Left lobe of liver (tissue), 2 donors: ENCODE results near the gene LRTM2. TPM values are rescaled to one million over a fixed set of nuclear protein-coding genes. Genes with fewer than 3 reads are reported as not detected.

Experiments used
- ATAC-seq: fragments of 200-7000 bp; cut with Tn5 transposase; one replicate; pipeline ENCODE4 v1.9.1; 2020; ENCODE audit warnings: mild to moderate bottlenecking, moderate library complexity
- DNase-seq: peaks from one replicate; pipeline ENCODE4 v3.0.0-alpha.2; 2020; ENCODE audit warnings: low spot score
- total RNA-seq: library from RNA; stranded (reverse); gene quantifications from one replicate; pipeline ENCODE4 v1.2.1, GENCODE V29; 2021
- donor health status: DM: no; HTN: no; CAD: no; lungs with moderate emphysema.
- donor health status: DM: no; HTN: yes; CAD: no.

The LRTM2 gene
- total RNA-seq, 1 donor from 2014 or later = not detected

- ATAC-seq = no peak
These were observed 59.3 kb downstream of the LRTM2 start for GRCh38 chr12:1879633-1880032.

DNA sequence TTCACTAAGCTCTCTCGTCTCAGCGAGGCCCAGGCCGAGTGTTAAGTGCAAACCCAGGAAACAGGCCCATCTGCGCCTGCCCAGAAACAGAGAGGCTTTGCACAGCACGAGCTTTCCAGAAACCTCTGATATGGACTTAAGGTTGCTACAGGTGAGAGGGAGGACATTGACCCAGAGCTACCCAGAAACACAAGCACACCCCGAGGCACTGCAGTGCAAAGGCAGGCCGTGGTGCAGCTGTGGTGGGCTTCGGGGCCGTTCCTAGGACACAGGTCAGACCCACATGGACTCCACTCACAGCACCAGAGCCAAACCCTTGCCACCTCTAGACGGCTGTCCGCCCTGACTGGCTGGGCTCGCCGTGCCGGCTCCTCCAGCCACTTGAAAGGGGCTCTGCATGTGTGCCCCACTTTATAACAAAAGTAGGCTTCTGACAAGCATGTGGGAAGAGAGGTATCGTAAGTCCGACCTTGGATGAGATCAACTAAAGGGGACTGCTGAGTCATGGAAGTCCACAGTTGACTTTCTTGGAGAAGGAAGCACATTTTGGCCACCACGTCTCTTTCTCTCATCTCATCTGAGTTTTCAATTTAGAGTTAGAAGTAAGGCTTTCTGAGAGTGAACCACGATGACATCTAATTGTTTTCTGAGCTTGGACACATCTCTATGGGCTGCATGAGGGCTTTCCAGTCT, 59.9 kb downstream of the LRTM2 start:
- ATAC-seq = no peak
- peak; percentile 35 for DNase-seq

More at GRCh38 chr12:1879633-1880032, 59.3 kb downstream of the LRTM2 start:
- peak; percentile 23 for DNase-seq

DNA sequence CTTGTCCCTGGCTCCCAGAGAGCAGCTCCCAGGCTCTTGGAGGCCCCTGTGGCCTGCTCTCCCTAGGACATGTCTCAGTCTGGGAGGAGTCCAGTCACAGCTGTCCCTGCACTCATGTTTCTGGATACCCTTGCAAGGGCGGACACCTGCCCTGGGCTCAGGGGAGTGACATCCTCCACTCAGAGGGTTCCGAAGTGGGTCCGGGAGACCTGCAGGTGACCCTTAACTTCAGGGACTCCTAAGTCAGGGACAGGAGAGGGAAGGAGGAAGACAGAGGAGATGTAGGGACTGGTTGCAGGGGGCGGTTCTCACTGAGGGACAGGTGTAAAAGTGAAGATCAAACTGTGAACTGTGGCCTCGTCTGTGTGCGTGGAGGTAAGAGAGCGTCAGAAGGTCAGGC, 60.5 kb downstream of the LRTM2 start:
- no peak for ATAC-seq
- DNase-seq = peak; percentile 38

GRCh38 chr12:1881301-1881700, 60.9 kb downstream of the LRTM2 start:
- ATAC-seq = no peak
- DNase-seq = peak; percentile 31

DNA sequence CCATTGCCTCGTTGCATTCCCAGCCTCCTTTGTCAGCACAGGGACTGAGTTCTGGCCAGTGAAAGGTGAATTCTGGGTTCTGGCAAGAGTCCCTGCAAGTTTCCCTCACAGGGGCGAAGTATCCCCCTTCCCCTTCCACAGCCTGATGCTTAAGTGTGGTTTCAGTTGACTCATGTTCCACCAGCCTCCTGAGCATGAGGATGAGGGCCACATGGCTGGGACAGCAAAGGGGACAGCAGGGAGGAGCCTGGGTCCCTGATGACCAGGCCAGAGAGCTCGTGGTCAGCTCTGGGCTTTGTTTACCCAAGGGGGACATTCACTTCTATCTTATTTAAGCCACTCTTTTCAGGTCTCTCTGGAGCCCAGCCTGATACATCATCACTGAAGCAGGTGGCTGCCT, 61.6 kb downstream of the LRTM2 start:
- no peak for DNase-seq
- no peak for ATAC-seq

DNA sequence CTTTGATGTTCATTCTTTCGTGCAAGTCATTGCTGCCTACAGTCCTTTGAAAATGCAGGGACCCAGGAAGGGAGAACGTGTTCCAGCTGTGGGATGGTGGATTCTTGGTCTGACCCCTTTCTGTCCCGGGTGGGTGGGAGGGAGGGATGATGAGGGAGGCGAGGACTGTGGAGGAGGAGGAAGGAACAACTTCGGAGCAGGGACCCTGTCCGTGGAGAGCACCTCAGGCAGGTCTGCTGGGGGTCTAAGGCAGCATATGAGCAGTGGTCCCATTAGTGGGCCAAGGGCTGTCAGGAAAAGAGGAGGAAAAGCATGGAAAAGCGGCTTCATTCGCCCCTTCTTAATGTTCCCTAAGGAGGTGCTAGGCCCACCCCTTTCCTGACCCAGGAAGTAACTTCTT, 62.0 kb downstream of the LRTM2 start:
- DNase-seq (no peak), ATAC-seq (no peak)

DNA sequence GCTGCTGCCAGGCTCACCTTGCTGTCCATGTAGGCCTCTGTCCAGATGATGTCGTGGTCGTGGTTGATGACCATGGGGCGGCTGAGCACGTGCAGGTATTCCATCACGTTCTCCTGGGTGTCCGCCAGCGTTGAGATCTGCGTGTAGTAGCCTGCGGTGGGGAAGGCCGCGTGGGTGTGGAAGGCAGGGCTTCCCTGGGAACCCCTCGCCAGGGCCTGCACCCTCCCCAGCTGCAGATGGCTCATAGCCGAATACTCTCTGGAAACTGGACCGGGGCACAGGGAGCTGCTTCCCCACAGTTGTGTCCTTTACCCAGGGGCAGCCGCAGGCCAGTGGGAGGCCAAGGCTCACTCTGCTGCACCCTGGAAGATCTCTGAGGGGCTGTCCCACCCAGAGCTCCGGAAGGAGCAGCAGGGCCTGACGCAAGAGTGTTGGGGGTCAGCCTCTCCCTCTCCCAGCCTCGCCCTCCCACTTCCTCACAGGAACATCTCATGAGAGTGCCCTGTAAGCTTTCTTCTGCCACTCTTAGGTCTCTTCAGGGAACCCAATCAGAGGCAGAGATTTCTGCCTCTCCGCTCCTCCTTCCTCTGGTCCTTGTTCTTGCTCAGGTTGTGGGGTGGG, 62.6 kb downstream of the LRTM2 start:
- peak; percentile 35 for DNase-seq
- no peak for ATAC-seq

- ATAC-seq (no peak), DNase-seq (peak; percentile 26)
These were observed 63.1 kb downstream of the LRTM2 start for GRCh38 chr12:1883513-1883912.

- no peak for ATAC-seq
- peak; percentile 34 for DNase-seq
These were observed 64.3 kb downstream of the LRTM2 start for GRCh38 chr12:1884651-1885050.

GRCh38 chr12:1885082-1885596, 64.8 kb downstream of the LRTM2 start:
- ATAC-seq (no peak), DNase-seq (peak; percentile 22)

DNA sequence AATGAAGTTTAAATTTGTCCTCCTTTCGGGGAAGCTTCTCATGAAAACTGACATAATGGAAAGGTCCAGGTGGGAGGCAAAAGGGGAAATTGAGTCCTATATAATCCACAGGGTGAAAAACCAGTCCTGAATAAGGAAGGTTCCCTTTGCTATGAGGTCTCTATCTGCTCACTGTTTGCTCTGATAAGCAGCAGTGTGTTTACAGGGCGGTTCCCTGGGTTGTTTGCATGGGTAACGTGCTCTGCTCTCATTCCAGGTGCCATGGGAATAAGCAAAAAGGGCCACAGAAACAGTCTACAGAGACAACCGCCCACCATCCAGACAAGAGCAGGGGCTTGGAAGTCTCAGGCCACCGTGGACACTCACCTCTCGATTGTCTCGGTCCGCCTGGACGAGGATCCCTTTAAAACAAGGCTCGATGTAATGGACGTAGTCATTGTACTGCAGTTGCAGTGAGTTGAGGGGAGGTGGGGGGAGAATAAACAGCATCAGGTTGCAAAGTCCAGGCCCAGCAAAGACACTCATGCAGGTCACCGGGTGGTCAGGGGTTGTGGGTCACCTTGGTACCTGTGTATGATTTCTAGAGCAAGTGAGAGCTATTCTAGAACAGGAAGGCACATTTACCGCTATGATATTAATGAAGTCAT, 65.4 kb downstream of the LRTM2 start:
- no peak for ATAC-seq
- no peak for DNase-seq

Other genes with a start within 250 kb of the LRTM2 start
- gene FBXL14, start 226.0 kb upstream of the LRTM2 start, total RNA-seq = 7.3 TPM
- gene WNT5B, start 191.3 kb upstream of the LRTM2 start, total RNA-seq = 4.2 TPM
- 58.0 TPM for gene ADIPOR2, start 129.5 kb upstream of the LRTM2 start, total RNA-seq
- 0.83 TPM for gene CACNA2D4, start 98.1 kb downstream of the LRTM2 start, total RNA-seq
- 3.9 TPM for gene DCP1B, start 183.9 kb downstream of the LRTM2 start, total RNA-seq
- gene CACNA1C, start 232.4 kb downstream of the LRTM2 start, total RNA-seq = 0.83 TPM